ENCODE data around the gene SMAD9. TPM values are rescaled to one million over a fixed set of nuclear protein-coding genes. Genes with fewer than 3 reads are reported as not detected.
"Not testable (repeated sequence)": the region's sequence is repeated elsewhere in the genome, so short reads cannot be mapped to it uniquely, and the experiment has no call there.

The SMAD9 gene
- total and polyA plus RNA-seq, 8 donors, result 9.2 to 33.0 (median 26.9) TPM

DNA sequence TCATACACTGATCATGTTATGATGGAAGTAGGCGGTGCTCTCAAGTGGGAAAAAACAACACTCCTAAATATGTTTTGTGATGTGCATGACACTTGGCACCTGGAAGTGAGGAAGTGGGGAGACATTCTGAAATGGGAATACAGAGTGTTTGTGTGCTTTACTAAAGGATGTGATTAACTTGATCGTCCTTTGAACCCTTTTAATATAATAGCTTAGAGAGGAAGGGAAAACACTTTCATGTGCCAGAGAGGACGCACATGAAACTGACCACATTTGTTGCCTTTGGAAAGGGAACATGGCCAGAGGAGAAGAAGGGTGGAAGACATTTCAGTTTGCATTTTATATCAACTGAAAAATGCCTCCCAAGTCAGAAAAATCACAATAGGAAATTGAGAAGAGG is 31.4 kb downstream of the SMAD9 start:
- no peaks in the 10 kb centered on the region for H3K4me1 ChIP-seq
- DNase-seq (no peak), ATAC-seq (no peak)

DNA sequence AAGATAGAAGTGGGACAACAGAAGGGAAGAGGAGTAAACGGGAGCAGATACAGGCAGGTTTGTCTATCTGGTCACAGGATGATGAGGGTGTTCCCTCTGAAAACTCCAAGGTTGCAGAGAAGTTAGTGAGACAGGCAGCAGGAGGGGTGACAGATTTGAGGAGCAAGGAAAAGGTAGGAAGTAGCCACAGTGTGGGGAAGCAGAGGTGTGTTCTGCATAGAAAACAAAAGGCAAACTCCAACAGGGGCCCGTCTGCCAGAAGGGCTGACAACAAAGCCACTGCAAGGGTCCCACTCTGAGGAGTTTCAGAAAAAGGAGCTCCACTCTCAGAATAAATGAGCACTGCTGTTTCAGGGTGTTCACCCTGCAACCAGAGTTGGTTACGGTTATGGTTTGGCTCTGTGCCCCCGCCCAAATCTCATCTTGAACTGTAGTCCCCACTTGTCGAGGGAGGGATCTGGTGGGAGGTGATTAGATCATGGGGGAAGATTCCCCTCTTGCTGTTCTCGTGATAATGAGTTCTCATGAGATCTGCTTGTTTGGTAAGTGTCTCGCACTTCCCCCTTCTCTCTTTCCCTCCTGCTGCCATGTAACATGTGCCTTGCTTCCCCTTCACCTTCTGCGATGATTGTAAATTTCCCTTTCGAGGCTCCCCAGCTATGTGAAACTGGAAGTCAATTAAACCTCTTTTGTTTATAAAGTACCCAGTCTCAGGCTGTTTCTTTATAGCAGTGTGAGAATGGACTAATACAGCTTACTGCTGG is 32.1 kb downstream of the SMAD9 start:
- no peak overlapping the region for H3K27ac ChIP-seq
- intact Hi-C loops (cut with DNase I), result no loop called here
- no peak for ATAC-seq
- no peaks in the 10 kb centered on the region for H3K27me3 ChIP-seq
- no peaks in the 10 kb centered on the region for H3K4me1 ChIP-seq
- DNase-seq, result no peak
- H3K4me3 ChIP-seq, result no peak overlapping the region
- no peaks in the 10 kb centered on the region for H3K36me3 ChIP-seq
- TF ChIP-seq, protein P1, sequence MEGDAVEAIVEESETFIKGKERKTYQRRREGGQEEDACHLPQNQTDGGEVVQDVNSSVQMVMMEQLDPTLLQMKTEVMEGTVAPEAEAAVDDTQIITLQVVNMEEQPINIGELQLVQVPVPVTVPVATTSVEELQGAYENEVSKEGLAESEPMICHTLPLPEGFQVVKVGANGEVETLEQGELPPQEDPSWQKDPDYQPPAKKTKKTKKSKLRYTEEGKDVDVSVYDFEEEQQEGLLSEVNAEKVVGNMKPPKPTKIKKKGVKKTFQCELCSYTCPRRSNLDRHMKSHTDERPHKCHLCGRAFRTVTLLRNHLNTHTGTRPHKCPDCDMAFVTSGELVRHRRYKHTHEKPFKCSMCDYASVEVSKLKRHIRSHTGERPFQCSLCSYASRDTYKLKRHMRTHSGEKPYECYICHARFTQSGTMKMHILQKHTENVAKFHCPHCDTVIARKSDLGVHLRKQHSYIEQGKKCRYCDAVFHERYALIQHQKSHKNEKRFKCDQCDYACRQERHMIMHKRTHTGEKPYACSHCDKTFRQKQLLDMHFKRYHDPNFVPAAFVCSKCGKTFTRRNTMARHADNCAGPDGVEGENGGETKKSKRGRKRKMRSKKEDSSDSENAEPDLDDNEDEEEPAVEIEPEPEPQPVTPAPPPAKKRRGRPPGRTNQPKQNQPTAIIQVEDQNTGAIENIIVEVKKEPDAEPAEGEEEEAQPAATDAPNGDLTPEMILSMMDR (IDR thresholded peaks at IDR 0.05), result no peak
- no peaks in the 10 kb centered on the region for H3K9me3 ChIP-seq

More for the DNA sequence above, 31.4 kb downstream of the SMAD9 start:
- Histone ChIP-seq H3K27ac (no peak overlapping the region), H3K36me3 (no peaks in the 10 kb centered on the region), H3K4me3 (no peak overlapping the region), H3K9me3 (no peaks in the 10 kb centered on the region), H3K27me3 (no peaks in the 10 kb centered on the region)
- intact Hi-C loops (cut with DNase I), result no loop called here
- TF ChIP-seq, protein P1 (IDR thresholded peaks at IDR 0.05), result no peak

DNA sequence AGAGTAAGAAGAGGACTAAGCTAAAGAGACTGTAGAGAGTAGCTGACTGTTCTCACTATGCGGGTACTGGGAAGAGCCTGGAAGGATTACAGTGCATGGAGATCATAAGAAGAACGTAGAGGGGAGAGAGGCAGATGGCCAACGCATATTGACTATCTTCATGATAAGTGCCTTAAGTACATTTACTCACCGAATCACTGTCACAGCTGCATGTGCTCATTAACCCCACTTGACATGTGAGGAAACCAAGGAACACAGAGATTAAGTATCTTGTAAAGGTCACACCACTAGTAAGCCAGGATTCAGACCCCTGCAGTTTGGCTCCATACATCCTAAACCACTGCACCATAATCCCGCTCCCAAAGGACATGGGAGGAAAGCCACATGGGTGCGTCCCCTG is 34.1 kb downstream of the SMAD9 start:
- H3K4me3 ChIP-seq, result no peak overlapping the region
- no peaks in the 10 kb centered on the region for H3K27me3 ChIP-seq
- intact Hi-C loops (cut with DNase I), result no loop called here
- TF ChIP-seq, protein P1 (IDR thresholded peaks at IDR 0.05), result no peak
- no peak overlapping the region for H3K27ac ChIP-seq
- H3K9me3 ChIP-seq, result no peaks in the 10 kb centered on the region
- H3K4me1 ChIP-seq, result no peaks in the 10 kb centered on the region
- H3K36me3 ChIP-seq, result no peaks in the 10 kb centered on the region
- ATAC-seq (no peak), DNase-seq (no peak)

DNA sequence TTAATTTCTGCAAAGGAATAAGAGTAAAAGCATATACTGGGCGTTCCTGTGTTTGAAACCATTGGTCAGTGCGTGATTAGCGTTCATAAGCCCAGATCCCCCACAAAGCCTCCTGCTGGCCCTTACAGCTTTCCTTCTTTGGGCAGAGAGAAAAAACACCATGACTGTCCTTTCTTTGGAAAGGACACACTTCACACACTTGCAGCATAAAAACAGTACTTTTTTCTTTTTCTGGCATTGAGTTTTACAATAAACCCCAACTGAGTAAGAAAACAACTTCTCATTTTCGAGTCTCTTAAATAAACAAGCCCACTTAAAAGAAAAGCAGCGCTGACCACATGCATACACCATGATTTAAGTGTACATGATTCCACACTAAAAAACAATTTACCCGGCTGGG is 35.8 kb downstream of the SMAD9 start:
- intact Hi-C loops (cut with DNase I), result no loop called here
- Histone ChIP-seq H3K36me3 (no peaks in the 10 kb centered on the region), H3K27me3 (no peaks in the 10 kb centered on the region), H3K27ac (no peak overlapping the region), H3K4me3 (no peak overlapping the region), H3K4me1 (no peaks in the 10 kb centered on the region), H3K9me3 (no peaks in the 10 kb centered on the region)
- DNase-seq (no peak), ATAC-seq (no peak)
- TF ChIP-seq, protein P1 (IDR thresholded peaks at IDR 0.05), result no peak

DNA sequence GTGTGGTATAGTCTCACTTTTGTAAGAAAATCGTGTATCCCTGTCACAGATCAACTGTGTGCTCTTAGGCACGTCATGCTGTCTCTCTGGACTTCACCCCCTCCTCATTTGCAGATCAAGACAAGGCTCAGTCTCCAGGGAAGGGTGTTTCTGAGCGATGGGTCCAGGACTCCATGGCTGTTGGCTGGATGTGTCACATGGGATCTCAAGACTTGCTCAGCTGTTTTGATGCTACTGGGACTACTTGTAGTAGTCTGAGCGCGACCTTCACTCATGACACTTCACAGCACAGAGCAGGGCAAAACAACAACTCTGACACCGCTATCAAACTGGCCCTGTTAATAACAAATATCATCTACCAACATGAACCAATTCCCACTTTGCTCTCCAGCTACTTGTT is 36.2 kb downstream of the SMAD9 start:
- TF ChIP-seq, protein P1 (IDR thresholded peaks at IDR 0.05), result no peak
- intact Hi-C loops (cut with DNase I), result no loop called here
- Histone ChIP-seq H3K36me3 (no peaks in the 10 kb centered on the region), H3K4me3 (no peak overlapping the region), H3K4me1 (no peaks in the 10 kb centered on the region), H3K27ac (no peak overlapping the region), H3K27me3 (no peaks in the 10 kb centered on the region), H3K9me3 (no peaks in the 10 kb centered on the region)
- DNase-seq, result no peak
- ATAC-seq, result no peak

DNA sequence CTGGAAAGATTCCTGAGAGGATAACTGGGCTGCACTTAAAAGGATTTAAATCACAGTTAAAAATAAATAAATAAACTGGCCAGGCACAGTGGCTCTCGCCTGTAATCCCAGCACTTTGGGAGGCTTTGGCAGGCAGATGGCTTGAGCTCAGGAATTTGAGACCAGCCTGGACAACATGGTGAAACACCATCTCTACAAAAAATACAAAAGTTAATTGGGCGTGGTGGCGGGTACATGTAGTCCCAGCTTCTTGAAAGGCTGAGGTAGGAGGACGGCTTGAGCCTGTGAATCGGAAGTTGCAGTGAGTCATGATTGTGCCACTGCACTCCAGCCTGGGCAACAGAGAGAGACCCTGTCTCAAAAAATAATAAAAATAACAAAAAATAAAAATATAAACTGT is 36.6 kb downstream of the SMAD9 start:
- not testable (repeated sequence) for DNase-seq, ATAC-seq

More for the DNA sequence above, 36.6 kb downstream of the SMAD9 start:
- H3K27me3 ChIP-seq; H3K9me3 ChIP-seq; H3K4me3 ChIP-seq; intact Hi-C loops (cut with DNase I); H3K4me1 ChIP-seq; H3K27ac ChIP-seq; H3K36me3 ChIP-seq: not testable (repeated sequence)

All from left lung (tissue), 10 donors.